Loucy (cell line): ENCODE results near the gene TPBGL.

Source experiments
- H2AFZ ChIP-seq: fragments of 200-600 bp; sonication (generic); 2 replicates; pipeline ENCODE4 v1.6.0; 2016; ENCODE audit warnings: antibody characterized with exemption, mild to moderate bottlenecking, low read length, moderate library complexity
- H3F3A ChIP-seq: fragments of 200-600 bp; 2 replicates; pipeline ENCODE4 v1.6.0; 2016; ENCODE audit warnings: antibody characterized with exemption, low read depth, mild to moderate bottlenecking
- H3K27me3 ChIP-seq: fragments of 200-600 bp; sonication (generic); 2 replicates; pipeline ENCODE4 v1.6.1; 2014; ENCODE audit warnings: low read length, mild to moderate bottlenecking; ENCODE audit not compliant: insufficient read depth, poor library complexity, severe bottlenecking
- H3K36me3 ChIP-seq: fragments of 200-600 bp; sonication (generic); 2 replicates; pipeline ENCODE4 v1.6.1; 2016; ENCODE audit warnings: low read length; ENCODE audit not compliant: insufficient read depth
- H3K4me1 ChIP-seq: fragments of 200-600 bp; sonication (generic); 2 replicates; pipeline ENCODE4 v1.5.1; 2014; ENCODE audit warnings: low read length, mild to moderate bottlenecking; ENCODE audit not compliant: insufficient read depth, poor library complexity, severe bottlenecking
- H3K4me2 ChIP-seq: fragments of 200-600 bp; sonication (generic); 2 replicates; pipeline ENCODE4 v1.6.0; 2014; ENCODE audit warnings: antibody characterized with exemption, low read length, low read depth, mild to moderate bottlenecking; ENCODE audit not compliant: poor library complexity, severe bottlenecking
- H3K4me3 ChIP-seq: fragments of 200-600 bp; sonication (generic); 2 replicates; pipeline ENCODE4 v1.5.1; 2014; ENCODE audit warnings: low read length, mild to moderate bottlenecking, mixed read lengths; ENCODE audit not compliant: poor library complexity, severe bottlenecking
- H3K79me2 ChIP-seq: fragments of 200-600 bp; sonication (generic); 2 replicates; pipeline ENCODE4 v1.6.1; 2014; ENCODE audit warnings: low read length; ENCODE audit not compliant: insufficient read depth
- H3K9ac ChIP-seq: fragments of 200-600 bp; sonication (generic); 2 replicates; pipeline ENCODE4 v1.6.0; 2014; ENCODE audit warnings: mild to moderate bottlenecking, low read depth, low read length, moderate library complexity; ENCODE audit not compliant: poor library complexity, severe bottlenecking
- H3K9me2 ChIP-seq: fragments of 200-600 bp; sonication (generic); replicated peaks from 2 replicates; pipeline ENCODE4 v1.6.1; 2016; ENCODE audit warnings: low read depth, low read length, mixed read lengths
- H3K9me3 ChIP-seq: fragments of 200-600 bp; sonication (generic); 2 replicates; pipeline ENCODE4 v1.6.1; 2014; ENCODE audit warnings: mild to moderate bottlenecking, antibody characterized with exemption, low read length, low read depth; ENCODE audit not compliant: insufficient read depth
- H4K20me1 ChIP-seq: fragments of 200-600 bp; sonication (generic); 2 replicates; pipeline ENCODE4 v1.6.0; 2014; ENCODE audit warnings: antibody characterized with exemption, low read length, mild to moderate bottlenecking; ENCODE audit not compliant: insufficient read depth, poor library complexity, severe bottlenecking
- CTCF ChIP-seq: fragments of 200-600 bp; sonication (generic); conservative IDR thresholded peaks from 2 replicates; pipeline ENCODE4 v1.5.1; 2014; ENCODE audit warnings: mild to moderate bottlenecking, antibody characterized with exemption, low read length
- EZH2phosphoT487 ChIP-seq: fragments of 200-600 bp; IDR thresholded peaks from 2 replicates; pipeline ENCODE4 v1.6.1; 2018; ENCODE audit warnings: antibody characterized with exemption, mild to moderate bottlenecking, moderate library complexity, borderline replicate concordance

TPBGL gene

GRCh38 chr11:75285776-75286360 is 45.3 kb downstream of the TPBGL start:
- Histone ChIP-seq H4K20me1 (no peaks in the 10 kb centered on the region), H3K9ac (no peak overlapping the region), H3K9me2 (no peaks in the 10 kb centered on the region), H3K4me3 (no peak overlapping the region), H3K4me2 (no peak overlapping the region), H3K4me1 (no peaks in the 10 kb centered on the region), H3K79me2 (peaks cover 10% of the 10 kb centered on the region; the same call in 1 of the 2 replicates), H3K36me3 (peaks cover 82% of the 10 kb centered on the region; the same call in 1 of the 2 replicates), H3F3A (no peaks in the 10 kb centered on the region), H2AFZ (no peak overlapping the region), H3K27me3 (no peaks in the 10 kb centered on the region), H3K9me3 (no peaks in the 10 kb centered on the region)
- TF ChIP-seq CTCF = no peak
- TF ChIP-seq EZH2phosphoT487 = no peak

DNA sequence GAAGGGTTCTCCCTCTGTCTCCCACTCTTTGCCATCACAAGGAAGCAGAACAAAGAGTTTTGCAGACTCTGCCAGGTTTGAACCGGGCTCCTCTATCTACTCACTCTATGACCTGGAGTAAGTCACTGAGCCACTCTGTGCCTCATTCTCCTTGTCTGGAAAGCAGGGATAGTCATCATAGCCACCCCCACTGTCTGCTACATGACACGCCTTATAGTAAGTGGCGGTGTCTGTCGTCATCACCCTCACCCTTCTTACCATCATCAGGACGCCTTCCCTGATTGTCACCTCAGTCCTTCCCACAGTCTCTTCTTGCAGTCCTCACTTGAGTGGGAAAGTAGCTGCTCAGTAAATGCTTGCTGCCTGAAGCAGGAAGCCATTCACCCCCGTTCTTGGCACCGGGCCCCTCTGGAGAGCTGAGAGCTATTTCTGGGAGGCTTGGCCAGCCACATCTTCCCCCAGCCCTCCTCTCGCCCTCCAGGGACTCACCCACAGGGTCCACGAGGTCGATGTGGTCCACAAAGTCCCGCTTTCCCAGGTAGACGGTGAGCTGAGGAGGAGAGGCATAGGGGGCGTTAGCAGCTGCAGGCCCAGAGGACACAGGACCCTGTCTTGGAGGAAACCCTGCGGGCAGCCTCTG is 46.4 kb downstream of the TPBGL start:
- no peak overlapping the region for H3K9ac ChIP-seq
- H3F3A ChIP-seq = no peaks in the 10 kb centered on the region
- peaks cover 75% of the 10 kb centered on the region; the same call in 1 of the 2 replicates for H3K36me3 ChIP-seq
- TF ChIP-seq EZH2phosphoT487 = no peak
- TF ChIP-seq CTCF = no peak
- no peaks in the 10 kb centered on the region for H3K9me3 ChIP-seq
- no peaks in the 10 kb centered on the region for H3K4me1 ChIP-seq
- no peak overlapping the region for H3K4me3 ChIP-seq
- H3K79me2 ChIP-seq = peaks cover 20% of the 10 kb centered on the region; the same call in 1 of the 2 replicates
- no peak overlapping the region for H3K4me2 ChIP-seq
- H3K9me2 ChIP-seq = no peaks in the 10 kb centered on the region
- H4K20me1 ChIP-seq = no peaks in the 10 kb centered on the region
- H3K27me3 ChIP-seq = no peaks in the 10 kb centered on the region
- H2AFZ ChIP-seq = no peak overlapping the region

DNA sequence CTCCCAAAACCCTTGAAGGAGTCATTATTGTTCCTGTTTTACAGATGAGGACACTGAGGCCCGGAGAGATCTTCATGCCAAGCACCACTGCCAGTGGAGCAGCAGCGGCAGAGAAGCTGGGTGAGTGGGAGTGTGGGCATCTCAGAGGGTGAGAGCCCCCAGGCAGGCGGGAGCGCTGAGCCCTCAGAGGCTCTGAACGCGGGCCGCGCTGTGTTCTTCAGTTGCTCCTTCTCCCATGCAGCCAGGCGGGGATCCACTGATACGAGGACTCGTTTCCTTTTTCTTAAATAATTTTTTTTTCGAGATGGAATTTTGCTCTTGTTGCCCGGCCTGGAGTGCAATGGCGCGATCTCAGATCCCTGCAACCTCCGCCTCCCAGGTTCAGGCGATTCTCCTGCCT is 47.0 kb downstream of the TPBGL start:
- no peak overlapping the region for H3K4me3 ChIP-seq
- peaks cover 24% of the 10 kb centered on the region; the same call in 1 of the 2 replicates for H3K79me2 ChIP-seq
- peaks cover 68% of the 10 kb centered on the region; the same call in 1 of the 2 replicates for H3K36me3 ChIP-seq
- H3K27me3 ChIP-seq = no peaks in the 10 kb centered on the region
- H3K4me2 ChIP-seq = no peak overlapping the region
- H3K9me2 ChIP-seq = no peaks in the 10 kb centered on the region
- H3K9me3 ChIP-seq = no peaks in the 10 kb centered on the region
- no peak for TF ChIP-seq CTCF
- TF ChIP-seq EZH2phosphoT487 = no peak
- no peak overlapping the region for H3K9ac ChIP-seq
- no peaks in the 10 kb centered on the region for H3K4me1 ChIP-seq
- no peaks in the 10 kb centered on the region for H3F3A ChIP-seq
- H4K20me1 ChIP-seq = peaks cover 4% of the 10 kb centered on the region
- no peak overlapping the region for H2AFZ ChIP-seq
